HepG2 (cell line): ENCODE data around the gene RPL36.

Experiments used
- ATF1 ChIP-seq: IDR thresholded peaks from 2 replicates; pipeline ENCODE4 v1.6.1; 2016; ENCODE audit warnings: mild to moderate bottlenecking, control low read depth
- CBFB ChIP-seq: sonication (generic); formaldehyde crosslinking; IDR thresholded peaks from 2 replicates; pipeline ENCODE4 v1.4.0; 2020; ENCODE audit warnings: missing genetic modification reagents
- CENPT ChIP-seq: sonication (generic); formaldehyde crosslinking; IDR thresholded peaks from 2 replicates; pipeline ENCODE4 v1.8.0; 2022; ENCODE audit warnings: low read depth, mild to moderate bottlenecking, moderate library complexity, missing genetic modification reagents
- CTCF ChIP-seq: sonication (generic); formaldehyde crosslinking; IDR thresholded peaks from 2 replicates; pipeline ENCODE4 v1.5.0; 2020; ENCODE audit warnings: mild to moderate bottlenecking, missing genetic modification reagents, moderate library complexity
- ESRRA ChIP-seq: sonication (generic); formaldehyde crosslinking; IDR thresholded peaks from 2 replicates; pipeline ENCODE4 v1.5.1; 2020; ENCODE audit warnings: mild to moderate bottlenecking, low read depth, missing genetic modification reagents
- GTF2F1 ChIP-seq: fragments of 150-350 bp; IDR thresholded peaks from 2 replicates; pipeline ENCODE4 v1.6.1; 2014; ENCODE audit warnings: low read length
- MTERF4 ChIP-seq: sonication (generic); formaldehyde crosslinking; IDR thresholded peaks from 2 replicates; pipeline ENCODE4 v1.8.0; 2023; ENCODE audit warnings: mild to moderate bottlenecking, missing genetic modification reagents
- MXD3 ChIP-seq: IDR thresholded peaks from 2 replicates; pipeline ENCODE4 v1.6.1; 2016; ENCODE audit warnings: mild to moderate bottlenecking, missing biosample characterization, missing genetic modification reagents
- NR3C1 ChIP-seq: sonication (generic); formaldehyde crosslinking; IDR thresholded peaks from 2 replicates; pipeline ENCODE4 v1.4.0; 2020; ENCODE audit warnings: missing genetic modification reagents
- SALL1 ChIP-seq: sonication (generic); formaldehyde crosslinking; IDR thresholded peaks from 2 replicates; pipeline ENCODE4 v1.8.0; 2022; ENCODE audit warnings: mild to moderate bottlenecking, missing genetic modification reagents
- YY1 ChIP-seq: IDR thresholded peaks from 2 replicates; pipeline ENCODE4 v1.6.1; 2011; ENCODE audit warnings: low read length, low read depth, moderate library complexity, mild to moderate bottlenecking; ENCODE audit not compliant: insufficient read depth, insufficient replicate concordance
- ZNF12 ChIP-seq: sonication (generic); formaldehyde crosslinking; IDR thresholded peaks from 2 replicates; pipeline ENCODE4 v1.5.0; 2020; ENCODE audit warnings: missing genetic modification reagents
- ZNF274 ChIP-seq: sonication (generic); formaldehyde crosslinking; IDR thresholded peaks from 2 replicates; pipeline ENCODE4 v1.5.1; 2020; ENCODE audit warnings: mild to moderate bottlenecking, missing genetic modification reagents
- ZNF558 ChIP-seq: sonication (generic); formaldehyde crosslinking; IDR thresholded peaks from 2 replicates; pipeline ENCODE4 v1.9.0; 2022; ENCODE audit warnings: mild to moderate bottlenecking, missing genetic modification reagents, borderline replicate concordance

- no peak for TF ChIP-seq GTF2F1
- TF ChIP-seq CBFB (CRISPR knock-in tag): no peak
- TF ChIP-seq CTCF: no peak
- no peak for TF ChIP-seq MXD3 (CRISPR knock-in tag)
- TF ChIP-seq SALL1: no peak
- TF ChIP-seq ZNF274 (CRISPR knock-in tag): no peak
- no peak for TF ChIP-seq ATF1 (CRISPR knock-in tag)
- TF ChIP-seq CENPT (CRISPR knock-in tag): no peak
- no peak for TF ChIP-seq ZNF558 (CRISPR knock-in tag)
- TF ChIP-seq MTERF4 (CRISPR knock-in tag): no peak
- no peak for TF ChIP-seq ESRRA (CRISPR knock-in tag)
- no peak for TF ChIP-seq YY1
- no peak for TF ChIP-seq ZNF12
- no peak for TF ChIP-seq NR3C1
These were observed 13.4 kb upstream of the RPL36 start for GRCh38 chr19:5676772-5677105.
